HG03571 (cell line): Measurements from ENCODE around the gene FAM181B.
A peak's percentile ranks its signal among the peaks of the same experiment; 100 is the strongest.

Experiments
- ATAC-seq: cut with Tn5 transposase; IDR thresholded peaks from one replicate; pipeline ENCODE4 v1.9.1; 2021; ENCODE audit not compliant: unreplicated experiment

FAM181B gene

GRCh38 chr11:82733444-82734119 is at the start of gene FAM181B:
Gene FAM181B (minus strand): TSS chr11:82733864. CDS start chr11:82733729, 135 bp downstream.
- no peak for ATAC-seq

GRCh38 chr11:82782825-82783374 is 49.2 kb upstream of the FAM181B start:
- no peak for ATAC-seq

- no peak for ATAC-seq
Observed at GRCh38 chr11:82778776-82779175, 45.1 kb upstream of the FAM181B start.

- ATAC-seq, result no peak
Observed at GRCh38 chr11:82776377-82776776, 42.7 kb upstream of the FAM181B start.

GRCh38 chr11:82775736-82776346 is 42.2 kb upstream of the FAM181B start:
- peak; percentile 72 for ATAC-seq

GRCh38 chr11:82775218-82775617 is 41.6 kb upstream of the FAM181B start:
- no peak for ATAC-seq

GRCh38 chr11:82771781-82772180 is 38.1 kb upstream of the FAM181B start:
- ATAC-seq, result no peak

- no peak for ATAC-seq
Observed at GRCh38 chr11:82767123-82767522, 33.5 kb upstream of the FAM181B start.

- no peak for ATAC-seq
Observed at GRCh38 chr11:82765466-82766034, 31.9 kb upstream of the FAM181B start.

GRCh38 chr11:82763167-82763566 is 29.5 kb upstream of the FAM181B start:
- no peak for ATAC-seq

GRCh38 chr11:82759649-82760048 is 26.0 kb upstream of the FAM181B start:
- no peak for ATAC-seq

GRCh38 chr11:82757660-82758357 is 24.1 kb upstream of the FAM181B start:
- ATAC-seq, result no peak

- no peak for ATAC-seq
Observed at GRCh38 chr11:82756765-82757639, 23.3 kb upstream of the FAM181B start.

GRCh38 chr11:82754410-82754809 is 20.7 kb upstream of the FAM181B start:
- ATAC-seq, result no peak

GRCh38 chr11:82753921-82754320 is 20.3 kb upstream of the FAM181B start:
- no peak for ATAC-seq

- no peak for ATAC-seq
Observed at GRCh38 chr11:82752801-82753200, 19.1 kb upstream of the FAM181B start.

- ATAC-seq, result no peak
Observed at GRCh38 chr11:82750643-82751139, 17.0 kb upstream of the FAM181B start.

- ATAC-seq, result no peak
Observed at GRCh38 chr11:82747471-82747870, 13.8 kb upstream of the FAM181B start.

- no peak for ATAC-seq
Observed at GRCh38 chr11:82738091-82738490, 4.4 kb upstream of the FAM181B start.

GRCh38 chr11:82734120-82734479 is 436 bp upstream of the FAM181B start:
- no peak for ATAC-seq
